K562 (cell line): ENCODE measurements around the gene CARMIL3. TPM values are rescaled to one million over a fixed set of nuclear protein-coding genes. Genes with fewer than 3 reads are reported as not detected.

Experiments
- ELK3 ChIP-seq: fragments of 450-650 bp; formaldehyde crosslinking; IDR thresholded peaks from 2 replicates; pipeline ENCODE4 v1.4.0; 2020; ENCODE audit warnings: mild to moderate bottlenecking
- HES1 ChIP-seq: fragments of 450-650 bp; IDR thresholded peaks from 2 replicates; pipeline ENCODE4 v1.6.1; 2016; ENCODE audit warnings: low read depth, mild to moderate bottlenecking, moderate library complexity
- HMG20B ChIP-seq: fragments of 250-450 bp; sonication (Bioruptor Pico); IDR thresholded peaks from 2 replicates; pipeline ENCODE4 v1.5.0; 2021; ENCODE audit warnings: mild to moderate bottlenecking
- MNT ChIP-seq, 2 experiments: fragments of 450-650 bp; conservative IDR thresholded peaks; 2 replicates each; pipeline ENCODE4 v1.6.1; 2017; ENCODE audit warnings: mild to moderate bottlenecking in 2 of 2, moderate library complexity in 2 of 2
- PRPF4 ChIP-seq: fragments of 200-400 bp; formaldehyde crosslinking; IDR thresholded peaks from one replicate; pipeline ENCODE4 v1.6.1; 2017; ENCODE audit warnings: low read length, low read depth, mild to moderate bottlenecking; ENCODE audit not compliant: insufficient read depth, poor library complexity, severe bottlenecking
- ZNF165 ChIP-seq: fragments of 250-450 bp; sonication (Bioruptor Pico); IDR thresholded peaks from 2 replicates; pipeline ENCODE4 v1.4.0; 2020; ENCODE audit warnings: borderline replicate concordance
- ZNF644 ChIP-seq: fragments of 200-800 bp; sonication (Bioruptor generic); IDR thresholded peaks from 2 replicates; pipeline ENCODE4 v1.6.1; 2016; ENCODE audit warnings: low read depth, missing genetic modification characterization, missing compliant biosample characterization
- ZNF79 ChIP-seq: fragments of 250-450 bp; sonication (Bioruptor Pico); IDR thresholded peaks from 2 replicates; pipeline ENCODE4 v1.4.0; 2020; ENCODE audit warnings: low read depth, mild to moderate bottlenecking, moderate library complexity
- polyA plus RNA-seq, 8 experiments: library from polyadenylated mRNA; depleted of rRNA in 4 of 8; stranded (reverse) in 5 of 8; unstranded in 3 of 8; fragments of >200 nt; fragmentation: Nextera tagmentation in 2 of 8; fragmentation: Illumina TruSeq in 1 of 8; extraction: Ambion mirVana in 2 of 8; extraction: Trizol in 1 of 8; gene quantifications; 2 replicates each; pipeline versions ENCODE4 v1.2.1 to v1.2.3, GENCODE V29; 2011 to 2014; ENCODE audit warnings: inconsistent platforms in 1 of 8, missing spikeins in 1 of 8
- total RNA-seq, 7 experiments: library from RNA; depleted of rRNA in 6 of 7; stranded (reverse); fragments of >200 nt in 6 of 7; fragmentation: Illumina TruSeq in 2 of 7; extraction: Trizol in 2 of 7; gene quantifications; 2 replicates each; pipeline versions ENCODE4 v1.2.1 to v1.2.3, GENCODE V29; 2011 to 2021; ENCODE audit warnings: low replicate concordance in 1 of 7
- TF ChIP-seq, protein P1 (sequence below), 2 experiments: IDR thresholded peaks; 2 replicates each; pipeline ENCODE4 v1.6.1; 2012; ENCODE audit warnings: improper control_type of control experiment in 2 of 2, low read depth in 2 of 2, low read length in 2 of 2, borderline replicate concordance in 1 of 2
- TF ChIP-seq, protein P2 (sequence below): sonication (generic); formaldehyde crosslinking; IDR thresholded peaks from 2 replicates; pipeline ENCODE4 v1.8.0; 2022; ENCODE audit warnings: mild to moderate bottlenecking, missing genetic modification reagents, borderline replicate concordance
- TF ChIP-seq, protein P3 (sequence below): fragments of 450-650 bp; conservative IDR thresholded peaks from 2 replicates; pipeline ENCODE4 v1.6.1; 2016; ENCODE audit warnings: missing genetic modification characterization, low read depth, mild to moderate bottlenecking, missing compliant biosample characterization, moderate library complexity

CARMIL3 gene
- total and polyA plus RNA-seq, 9 of the 15 experiments (the other 6 are each of a cell fraction or from before 2014, with no cell fraction given), result 0.01 to 0.11 (median 0.05) TPM; not detected in 5

DNA sequence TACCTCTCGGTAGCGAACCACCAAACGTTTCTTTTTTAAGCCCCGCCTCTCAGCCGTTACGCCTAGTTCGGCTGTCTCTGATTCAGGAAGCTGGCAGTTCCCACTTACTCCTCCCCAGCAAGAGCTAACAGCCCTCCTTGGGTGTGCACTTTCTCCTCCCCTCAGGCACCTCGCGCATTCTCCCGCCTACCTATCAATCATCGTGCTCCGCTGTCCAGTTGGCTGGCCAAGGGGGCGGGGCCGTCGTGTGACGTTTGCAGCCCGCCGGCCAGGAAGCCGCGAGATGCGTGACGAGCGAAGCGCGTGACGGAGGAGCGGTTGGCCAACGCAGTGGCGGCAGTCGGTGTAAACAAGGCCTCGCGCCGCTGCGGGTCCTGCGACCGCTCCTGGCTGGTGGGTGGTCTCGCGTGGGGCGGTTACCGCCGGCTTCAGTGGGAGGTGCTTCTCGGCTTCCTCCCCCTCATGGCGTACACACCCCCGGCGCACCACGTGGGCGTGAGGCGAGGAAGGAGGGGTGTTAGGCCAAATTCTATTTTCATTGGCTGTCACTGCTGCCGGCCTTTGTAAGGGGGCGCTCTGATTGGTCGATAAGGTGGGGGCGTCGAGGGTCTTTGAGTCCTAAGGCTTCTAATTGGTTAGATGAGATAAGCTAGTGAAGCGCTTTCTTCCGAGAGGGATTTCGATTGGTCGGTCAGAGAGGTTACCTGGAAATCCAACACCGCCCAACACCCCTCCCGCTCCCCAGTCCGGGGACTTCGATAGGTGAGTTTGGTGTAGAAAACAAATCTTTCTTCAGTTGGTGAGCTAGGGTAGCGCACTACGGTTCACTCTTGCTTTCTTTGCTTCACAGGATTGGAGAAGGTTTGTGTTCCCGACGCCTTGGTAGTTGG lies 63.0 kb downstream of the CARMIL3 start, which contains the start of the genes DCAF11 and NRL (continued):
- TF ChIP-seq MNT (conservative IDR thresholded peaks at IDR 0.05) (peak; percentile 100), ZNF644 (tag) (no peak), HES1 (peak; percentile 5; the same call in 1 of the 2 replicates), ZNF79 (CRISPR knock-in tag) (no peak), ELK3 (no peak), PRPF4 (no peak), HMG20B (CRISPR knock-in tag) (no peak), ZNF165 (CRISPR knock-in tag) (no peak)
- TF ChIP-seq, protein P1, sequence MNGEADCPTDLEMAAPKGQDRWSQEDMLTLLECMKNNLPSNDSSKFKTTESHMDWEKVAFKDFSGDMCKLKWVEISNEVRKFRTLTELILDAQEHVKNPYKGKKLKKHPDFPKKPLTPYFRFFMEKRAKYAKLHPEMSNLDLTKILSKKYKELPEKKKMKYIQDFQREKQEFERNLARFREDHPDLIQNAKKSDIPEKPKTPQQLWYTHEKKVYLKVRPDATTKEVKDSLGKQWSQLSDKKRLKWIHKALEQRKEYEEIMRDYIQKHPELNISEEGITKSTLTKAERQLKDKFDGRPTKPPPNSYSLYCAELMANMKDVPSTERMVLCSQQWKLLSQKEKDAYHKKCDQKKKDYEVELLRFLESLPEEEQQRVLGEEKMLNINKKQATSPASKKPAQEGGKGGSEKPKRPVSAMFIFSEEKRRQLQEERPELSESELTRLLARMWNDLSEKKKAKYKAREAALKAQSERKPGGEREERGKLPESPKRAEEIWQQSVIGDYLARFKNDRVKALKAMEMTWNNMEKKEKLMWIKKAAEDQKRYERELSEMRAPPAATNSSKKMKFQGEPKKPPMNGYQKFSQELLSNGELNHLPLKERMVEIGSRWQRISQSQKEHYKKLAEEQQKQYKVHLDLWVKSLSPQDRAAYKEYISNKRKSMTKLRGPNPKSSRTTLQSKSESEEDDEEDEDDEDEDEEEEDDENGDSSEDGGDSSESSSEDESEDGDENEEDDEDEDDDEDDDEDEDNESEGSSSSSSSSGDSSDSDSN (IDR thresholded peaks at IDR 0.05; ENCODE audit: borderline replicate concordance in 1 of 2, low read depth in 2 of 2, low read length in 2 of 2), result no peak
- TF ChIP-seq, protein P2, sequence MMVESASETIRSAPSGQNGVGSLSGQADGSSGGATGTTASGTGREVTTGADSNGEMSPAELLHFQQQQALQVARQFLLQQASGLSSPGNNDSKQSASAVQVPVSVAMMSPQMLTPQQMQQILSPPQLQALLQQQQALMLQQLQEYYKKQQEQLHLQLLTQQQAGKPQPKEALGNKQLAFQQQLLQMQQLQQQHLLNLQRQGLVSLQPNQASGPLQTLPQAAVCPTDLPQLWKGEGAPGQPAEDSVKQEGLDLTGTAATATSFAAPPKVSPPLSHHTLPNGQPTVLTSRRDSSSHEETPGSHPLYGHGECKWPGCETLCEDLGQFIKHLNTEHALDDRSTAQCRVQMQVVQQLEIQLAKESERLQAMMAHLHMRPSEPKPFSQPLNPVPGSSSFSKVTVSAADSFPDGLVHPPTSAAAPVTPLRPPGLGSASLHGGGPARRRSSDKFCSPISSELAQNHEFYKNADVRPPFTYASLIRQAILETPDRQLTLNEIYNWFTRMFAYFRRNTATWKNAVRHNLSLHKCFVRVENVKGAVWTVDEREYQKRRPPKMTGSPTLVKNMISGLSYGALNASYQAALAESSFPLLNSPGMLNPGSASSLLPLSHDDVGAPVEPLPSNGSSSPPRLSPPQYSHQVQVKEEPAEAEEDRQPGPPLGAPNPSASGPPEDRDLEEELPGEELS (CRISPR knock-in tag), result no peak; the same call in 1 of the 2 replicates
- TF ChIP-seq, protein P3, sequence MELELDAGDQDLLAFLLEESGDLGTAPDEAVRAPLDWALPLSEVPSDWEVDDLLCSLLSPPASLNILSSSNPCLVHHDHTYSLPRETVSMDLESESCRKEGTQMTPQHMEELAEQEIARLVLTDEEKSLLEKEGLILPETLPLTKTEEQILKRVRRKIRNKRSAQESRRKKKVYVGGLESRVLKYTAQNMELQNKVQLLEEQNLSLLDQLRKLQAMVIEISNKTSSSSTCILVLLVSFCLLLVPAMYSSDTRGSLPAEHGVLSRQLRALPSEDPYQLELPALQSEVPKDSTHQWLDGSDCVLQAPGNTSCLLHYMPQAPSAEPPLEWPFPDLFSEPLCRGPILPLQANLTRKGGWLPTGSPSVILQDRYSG (tag), result no peak
